Suppressor macrophage treated with lipopolysaccharide for 4 hours (primary cell): ENCODE results near the gene SLC9A3.

ENCODE experiments used
- DNase-seq: peaks from one replicate; pipeline ENCODE4 v3.0.0-alpha.2; 2020

Gene SLC9A3

GRCh38 chr5:502325-503079 is 21.7 kb downstream of the SLC9A3 start:
- DNase-seq = no peak

- no peak for DNase-seq
These were observed 22.4 kb downstream of the SLC9A3 start for GRCh38 chr5:501831-502184.

DNA sequence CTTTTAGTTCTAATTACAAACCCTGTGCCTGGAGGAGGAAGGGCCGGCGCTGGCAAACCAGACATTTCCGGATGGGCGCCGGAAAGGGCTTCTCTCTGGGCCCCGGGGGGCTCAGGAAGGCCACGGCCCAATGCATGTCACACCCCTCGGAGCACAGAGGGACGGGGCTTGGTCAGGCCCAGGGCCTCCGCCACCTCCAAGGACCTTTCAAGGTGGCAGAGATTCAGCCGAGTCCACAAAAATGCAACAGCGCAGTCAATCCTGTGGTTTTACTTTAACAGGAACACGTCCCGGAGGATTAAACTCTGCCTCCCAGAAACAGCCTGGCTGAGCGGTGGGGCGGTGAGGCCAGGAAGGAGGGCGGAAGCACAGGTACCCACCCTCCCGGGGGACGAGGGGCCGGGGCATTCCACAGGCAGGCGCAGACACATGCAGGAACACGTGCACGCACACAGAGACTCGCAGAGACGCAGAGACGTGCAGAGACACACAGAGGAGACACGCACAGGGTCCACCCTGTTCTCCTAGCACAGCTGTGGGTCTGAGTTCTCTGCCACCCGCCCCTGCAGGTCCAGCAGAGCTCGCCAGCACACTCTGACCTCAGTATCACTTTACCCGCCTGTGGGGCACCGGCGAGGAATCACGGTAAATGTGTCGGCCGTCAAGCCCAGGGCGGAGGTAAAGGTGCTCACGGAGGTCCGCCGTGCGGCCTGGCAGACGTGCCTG is 23.0 kb downstream of the SLC9A3 start:
- DNase-seq = no peak

- no peak for DNase-seq
These were observed 23.8 kb downstream of the SLC9A3 start for GRCh38 chr5:500491-500890.

DNA sequence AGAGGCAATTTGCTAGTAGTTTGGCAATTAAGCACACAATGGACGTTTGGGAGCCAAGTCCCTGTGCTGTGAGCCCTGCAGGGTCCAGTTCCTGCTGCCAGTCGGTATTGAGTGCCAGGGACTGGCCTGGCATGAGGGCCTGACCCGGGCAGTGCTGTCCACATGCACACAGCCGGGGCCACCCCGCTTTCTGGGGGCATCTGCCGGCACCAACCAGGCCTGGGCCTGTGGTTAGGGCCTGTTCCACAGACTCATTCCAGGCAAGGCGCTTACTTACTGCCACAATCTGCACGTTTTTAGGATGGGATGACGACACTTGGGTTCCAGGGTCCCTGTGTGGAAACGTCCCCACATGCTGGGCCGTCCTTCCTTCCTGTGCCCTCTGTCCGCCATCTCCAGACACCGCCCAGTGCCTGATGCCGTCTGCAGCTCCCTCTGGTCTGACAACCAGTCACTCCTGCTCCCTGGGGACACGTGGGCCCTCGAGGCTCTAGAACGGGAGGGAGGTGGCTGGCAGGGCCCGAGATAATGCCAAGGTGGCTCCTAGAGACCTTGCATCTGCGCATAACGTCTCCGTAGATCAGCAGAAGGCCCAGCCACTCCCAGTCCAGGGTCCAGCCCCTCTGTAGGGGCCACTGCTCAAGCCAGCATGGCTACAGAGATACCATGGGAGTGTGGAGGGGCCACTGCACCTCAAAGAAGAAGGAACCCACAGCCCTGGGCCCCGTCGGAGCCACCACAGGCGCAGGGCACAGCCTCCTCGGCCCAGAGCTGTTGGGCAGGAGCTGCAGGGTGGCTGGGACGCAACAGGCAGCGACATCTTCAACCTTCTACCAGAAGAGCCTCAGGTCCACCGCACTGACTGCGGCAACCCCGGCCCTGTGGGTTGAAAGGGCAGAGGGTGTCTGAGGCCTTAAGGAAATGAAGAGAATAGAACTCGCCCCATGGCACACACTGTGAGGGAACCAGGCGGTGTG is 24.7 kb downstream of the SLC9A3 start:
- DNase-seq = no peak

DNA sequence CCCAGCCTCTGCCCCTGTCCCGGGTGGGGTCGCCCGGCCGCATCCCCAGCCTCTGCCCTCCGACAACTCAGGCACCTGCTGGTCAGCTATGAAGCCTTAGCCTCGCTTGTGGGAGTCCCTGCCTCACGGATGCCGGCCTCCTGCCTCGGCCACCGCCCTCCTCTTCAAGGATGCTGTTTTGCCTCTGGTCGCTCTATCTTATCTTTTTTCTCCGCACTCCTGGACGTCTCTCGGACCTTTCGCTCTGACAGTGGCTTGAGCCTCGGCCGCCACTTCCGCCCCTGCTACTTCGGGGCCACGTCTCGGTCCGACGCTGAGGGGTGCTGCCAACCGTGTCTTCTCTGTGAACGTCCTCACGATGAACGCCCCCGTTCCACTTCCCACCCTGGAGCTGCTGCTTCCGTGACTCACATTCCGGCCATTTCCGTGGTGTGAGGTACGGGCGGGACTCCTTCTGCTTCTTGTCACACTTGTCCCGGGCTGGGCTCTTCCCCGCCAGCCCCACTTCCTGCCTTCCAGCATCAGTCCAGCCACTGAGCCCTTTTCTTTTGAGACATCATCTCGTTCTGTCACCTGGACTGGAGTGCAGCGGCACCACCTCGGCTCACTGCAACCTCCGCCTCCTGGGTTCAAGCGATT is 26.3 kb downstream of the SLC9A3 start:
- DNase-seq = no peak

DNA sequence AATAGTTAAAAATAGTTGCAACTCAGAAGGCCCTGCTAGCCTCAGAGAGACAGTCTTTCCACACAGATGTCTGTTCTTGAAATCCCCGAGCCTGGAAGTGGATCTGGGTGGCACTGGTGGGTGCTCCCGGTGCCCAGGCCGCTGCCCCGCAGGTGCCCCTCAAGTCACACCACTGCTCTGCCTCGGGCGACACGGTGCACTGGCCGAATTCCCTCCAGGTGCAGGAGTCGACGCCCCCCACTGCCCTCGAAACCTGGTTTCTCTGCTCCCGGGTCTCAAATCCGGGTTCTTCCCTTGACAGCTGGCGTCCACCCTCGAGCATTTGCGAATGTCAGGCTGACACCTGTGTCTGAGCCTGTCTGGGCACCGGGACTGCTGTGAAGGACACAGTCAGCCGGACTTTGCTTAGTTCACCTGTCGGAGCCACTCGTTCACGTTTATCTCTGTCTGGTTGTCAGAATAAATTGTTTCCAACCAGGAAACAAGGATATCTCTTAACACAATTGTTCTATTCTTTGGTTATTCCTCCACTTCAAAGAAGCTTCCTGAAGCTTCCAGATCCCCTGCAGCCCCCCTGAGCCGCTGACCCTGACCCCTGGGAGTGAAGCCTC is 27.1 kb downstream of the SLC9A3 start:
- DNase-seq = no peak

- DNase-seq = no peak
These were observed 28.2 kb downstream of the SLC9A3 start for GRCh38 chr5:496028-496427.

- no peak for DNase-seq
These were observed 29.5 kb downstream of the SLC9A3 start for GRCh38 chr5:494667-495255.

GRCh38 chr5:493758-494157 is 30.5 kb downstream of the SLC9A3 start:
- no peak for DNase-seq

GRCh38 chr5:493119-493701 is 31.0 kb downstream of the SLC9A3 start:
- DNase-seq = no peak

GRCh38 chr5:492314-492893 is 31.8 kb downstream of the SLC9A3 start:
- no peak for DNase-seq

DNA sequence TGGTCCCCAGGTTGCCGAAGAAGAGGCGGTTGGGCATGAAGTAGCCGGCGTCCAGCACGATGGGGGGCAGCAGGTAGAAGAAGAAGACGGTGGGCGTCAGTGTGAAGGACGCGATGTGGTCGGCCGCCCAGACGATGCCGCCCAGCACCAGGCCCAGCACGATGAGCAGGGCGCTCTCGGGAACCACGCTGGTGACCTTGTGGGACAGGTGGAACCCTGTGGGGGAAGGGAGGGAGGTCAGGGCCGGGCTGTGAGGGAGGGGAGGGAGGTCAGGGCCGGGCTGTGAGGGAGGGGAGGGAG is 32.4 kb downstream of the SLC9A3 start:
- DNase-seq = no peak

DNA sequence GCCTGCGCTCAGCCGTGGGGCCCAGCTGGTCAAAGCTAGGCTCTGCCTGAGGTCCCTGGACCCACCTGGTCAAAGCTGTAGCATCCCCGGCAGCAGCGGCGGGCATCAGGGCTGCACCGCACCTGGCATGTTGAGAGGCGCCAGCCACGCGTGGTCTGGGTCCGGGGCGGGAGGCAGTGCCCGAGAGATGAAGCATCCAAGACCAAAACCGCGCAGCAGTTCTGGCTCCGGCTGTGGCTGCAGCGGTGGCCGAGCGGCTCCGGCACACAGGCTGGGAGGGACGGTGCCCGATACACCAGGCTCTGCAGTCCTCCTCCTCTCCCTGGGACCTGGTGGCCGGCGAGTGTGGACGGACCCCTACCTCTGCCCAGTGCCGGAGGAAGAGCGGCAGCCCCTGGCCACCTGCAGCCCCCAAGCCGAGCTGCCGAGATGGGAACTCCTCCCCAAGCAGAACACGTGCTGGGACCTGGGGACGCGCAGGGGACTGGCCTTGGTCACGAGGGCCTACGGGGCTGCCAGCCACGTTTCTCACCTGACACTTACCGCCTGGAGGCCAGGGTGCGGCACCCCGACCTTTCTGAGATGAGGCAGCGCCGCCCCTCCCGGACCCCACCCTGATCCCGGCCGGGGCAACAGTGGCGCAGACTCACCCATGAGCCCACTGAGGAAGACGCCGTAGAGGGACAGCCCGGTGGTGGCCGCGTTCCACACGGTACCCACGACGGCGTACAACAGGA is 33.0 kb downstream of the SLC9A3 start:
- no peak for DNase-seq

DNA sequence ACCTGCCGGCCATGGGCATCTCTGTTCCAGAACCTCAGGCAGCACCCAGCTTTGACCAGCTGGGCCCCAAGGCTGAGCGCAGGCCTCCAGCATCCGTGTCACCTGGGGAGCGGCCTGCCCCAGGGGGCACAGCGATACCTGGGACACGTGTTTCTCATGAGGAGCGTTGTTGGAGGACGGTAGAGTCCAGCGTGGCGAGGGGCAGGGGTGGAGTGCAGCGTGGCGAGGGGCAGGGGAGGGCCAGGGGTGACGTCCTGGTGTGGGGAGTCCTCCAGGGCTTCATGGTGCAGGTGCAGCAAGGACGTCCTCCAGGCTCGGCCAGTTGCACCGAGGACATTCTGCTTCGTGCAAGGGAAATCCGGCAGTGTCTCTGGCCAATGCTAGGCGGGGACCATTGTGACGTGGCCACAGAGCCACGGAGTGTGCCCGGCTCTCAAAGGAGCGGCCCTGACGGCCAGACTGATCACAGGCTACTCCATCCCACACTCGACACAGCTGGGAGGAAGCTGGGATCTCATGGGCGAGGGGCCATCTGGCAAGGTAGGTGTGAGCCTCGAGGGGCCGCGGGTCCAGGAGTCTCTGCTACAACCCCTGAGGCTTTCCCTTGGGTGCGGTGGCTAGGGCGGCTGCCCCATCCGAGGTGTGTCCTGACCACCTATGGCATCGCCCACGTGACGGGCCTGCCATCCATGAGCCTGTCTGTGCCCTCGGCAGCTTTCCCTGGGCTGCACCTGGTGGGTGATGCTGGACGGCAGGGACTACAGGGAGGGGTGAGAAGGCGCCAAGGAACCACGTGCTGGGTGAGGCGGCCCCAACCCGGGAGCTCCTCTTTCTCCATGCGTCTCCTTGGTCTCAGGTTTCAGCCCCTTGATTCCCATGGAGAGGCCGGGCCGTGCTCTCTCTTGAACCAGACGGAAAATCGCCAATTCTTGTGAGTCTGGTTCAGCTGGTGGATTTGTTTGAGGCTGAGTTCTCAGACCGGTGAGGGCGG is 33.8 kb downstream of the SLC9A3 start:
- no peak for DNase-seq

GRCh38 chr5:489689-490080 is 34.6 kb downstream of the SLC9A3 start:
- no peak for DNase-seq

DNA sequence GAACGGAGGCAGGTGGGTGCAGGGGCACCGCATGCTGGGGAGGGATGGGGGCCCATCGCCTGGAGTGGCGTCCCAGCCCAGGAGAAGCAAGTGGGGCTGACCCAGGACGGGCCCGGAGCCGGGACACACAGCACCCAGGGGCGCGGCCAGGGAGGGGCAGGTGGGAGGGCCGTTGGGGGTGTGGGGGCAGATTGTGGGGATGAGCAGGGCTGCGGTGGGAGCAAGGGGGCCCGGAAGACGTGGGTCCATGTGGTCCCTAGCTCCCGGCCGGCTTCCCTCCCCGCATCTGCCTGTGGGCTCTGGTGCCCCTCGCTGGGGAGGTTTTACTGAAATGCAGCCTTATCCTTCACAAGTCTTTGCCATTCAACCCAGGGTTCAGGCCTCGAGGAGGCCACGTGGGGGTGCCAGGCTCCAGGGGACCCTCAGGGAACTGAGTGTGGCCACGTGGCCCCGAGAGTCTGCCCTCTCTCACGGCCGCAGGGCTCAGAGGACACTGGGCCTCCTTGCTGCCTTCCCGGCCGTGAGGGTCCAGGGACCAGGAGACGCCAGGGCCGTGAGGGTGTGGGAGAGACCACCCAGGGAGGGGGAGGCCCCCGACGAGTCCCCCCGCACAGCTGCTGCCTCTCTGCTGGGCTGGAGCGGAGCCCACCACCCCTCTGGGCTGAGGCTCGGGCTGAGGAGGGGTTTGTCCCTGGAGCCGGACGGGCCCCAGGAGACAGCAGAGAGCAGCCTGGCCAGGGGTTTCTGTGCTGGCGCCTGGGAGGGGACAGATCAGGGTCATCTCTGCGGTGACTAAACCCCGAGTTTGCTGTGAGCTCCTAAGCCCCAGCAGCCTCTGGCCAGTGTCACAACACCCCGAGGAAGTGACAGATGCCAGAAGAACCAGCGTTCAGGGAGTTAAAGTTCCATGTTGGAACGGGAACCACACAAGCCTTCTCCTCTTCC is 35.2 kb downstream of the SLC9A3 start:
- no peak for DNase-seq

DNA sequence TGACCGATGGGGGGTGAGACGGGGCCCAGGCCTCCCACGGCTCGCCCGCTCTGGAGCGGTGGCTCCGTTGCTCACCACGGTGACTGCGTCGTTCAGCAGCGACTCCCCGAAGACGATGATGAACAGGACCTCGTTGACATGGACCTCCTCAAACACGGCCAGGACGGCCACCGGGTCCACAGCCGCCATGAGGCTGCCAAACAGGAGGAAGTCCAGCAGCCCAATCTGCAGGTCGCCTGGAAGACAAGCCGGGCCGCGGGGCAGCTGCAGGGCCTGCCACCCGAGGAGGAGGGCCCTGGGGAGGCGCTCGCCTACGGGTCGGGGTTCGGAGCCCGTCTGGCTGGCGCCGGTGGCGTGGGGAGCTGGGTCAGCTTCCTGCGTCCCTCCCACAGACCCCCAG is 36.0 kb downstream of the SLC9A3 start:
- no peak for DNase-seq
